ENCODE measurements around the gene PTS. TPM values are rescaled to one million over a fixed set of nuclear protein-coding genes. Genes with fewer than 3 reads are reported as not detected.
A peak's percentile ranks its signal among the peaks of the same experiment; 100 is the strongest.

The PTS gene
- polyA plus RNA-seq, 1 experiment: 21.3 TPM

DNA sequence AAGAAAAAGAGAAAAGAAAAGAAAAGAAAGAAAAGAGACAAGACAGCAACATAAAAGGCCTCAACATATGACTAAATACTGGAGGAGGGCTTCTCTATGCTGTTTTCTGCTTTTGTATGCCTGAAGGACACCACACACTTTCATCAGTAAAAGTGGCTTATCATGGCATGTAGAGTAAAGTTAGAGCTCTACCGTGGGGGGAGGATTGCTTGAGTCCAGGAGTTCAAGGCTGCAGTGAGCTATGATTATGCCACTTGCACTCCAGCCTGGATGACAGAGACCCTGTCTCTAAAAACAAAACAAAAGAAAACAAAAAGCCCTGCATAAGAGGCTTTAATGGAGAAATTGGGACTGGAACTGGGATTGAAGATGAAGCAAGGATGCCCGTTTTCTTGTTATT is 5.7 kb downstream of the PTS start:
- Histone ChIP-seq H3K27me3 (ENCODE audit: control insufficient read depth, insufficient read depth, low read length) (no peaks in the 10 kb centered on the region), H3K4me3 (ENCODE audit: low read depth, low read length) (no peak overlapping the region), H3K36me3 (ENCODE audit: control insufficient read depth, insufficient read depth, low read length) (peaks cover 8% of the 10 kb centered on the region)
- ChIA-PET CTCF (interaction anchor here (20.9 kb wide), 1 partner anchor 48 kb away, joined by 560 read pairs; no protein-coding TSS in a partner anchor), POLR2A (no interaction called here)
- TF ChIP-seq, protein P1, sequence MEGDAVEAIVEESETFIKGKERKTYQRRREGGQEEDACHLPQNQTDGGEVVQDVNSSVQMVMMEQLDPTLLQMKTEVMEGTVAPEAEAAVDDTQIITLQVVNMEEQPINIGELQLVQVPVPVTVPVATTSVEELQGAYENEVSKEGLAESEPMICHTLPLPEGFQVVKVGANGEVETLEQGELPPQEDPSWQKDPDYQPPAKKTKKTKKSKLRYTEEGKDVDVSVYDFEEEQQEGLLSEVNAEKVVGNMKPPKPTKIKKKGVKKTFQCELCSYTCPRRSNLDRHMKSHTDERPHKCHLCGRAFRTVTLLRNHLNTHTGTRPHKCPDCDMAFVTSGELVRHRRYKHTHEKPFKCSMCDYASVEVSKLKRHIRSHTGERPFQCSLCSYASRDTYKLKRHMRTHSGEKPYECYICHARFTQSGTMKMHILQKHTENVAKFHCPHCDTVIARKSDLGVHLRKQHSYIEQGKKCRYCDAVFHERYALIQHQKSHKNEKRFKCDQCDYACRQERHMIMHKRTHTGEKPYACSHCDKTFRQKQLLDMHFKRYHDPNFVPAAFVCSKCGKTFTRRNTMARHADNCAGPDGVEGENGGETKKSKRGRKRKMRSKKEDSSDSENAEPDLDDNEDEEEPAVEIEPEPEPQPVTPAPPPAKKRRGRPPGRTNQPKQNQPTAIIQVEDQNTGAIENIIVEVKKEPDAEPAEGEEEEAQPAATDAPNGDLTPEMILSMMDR (IDR thresholded peaks at IDR 0.05; ENCODE audit: insufficient read depth, low read depth, low read length): no peak
- no peak for DNase-seq (ENCODE audit: low read depth)

DNA sequence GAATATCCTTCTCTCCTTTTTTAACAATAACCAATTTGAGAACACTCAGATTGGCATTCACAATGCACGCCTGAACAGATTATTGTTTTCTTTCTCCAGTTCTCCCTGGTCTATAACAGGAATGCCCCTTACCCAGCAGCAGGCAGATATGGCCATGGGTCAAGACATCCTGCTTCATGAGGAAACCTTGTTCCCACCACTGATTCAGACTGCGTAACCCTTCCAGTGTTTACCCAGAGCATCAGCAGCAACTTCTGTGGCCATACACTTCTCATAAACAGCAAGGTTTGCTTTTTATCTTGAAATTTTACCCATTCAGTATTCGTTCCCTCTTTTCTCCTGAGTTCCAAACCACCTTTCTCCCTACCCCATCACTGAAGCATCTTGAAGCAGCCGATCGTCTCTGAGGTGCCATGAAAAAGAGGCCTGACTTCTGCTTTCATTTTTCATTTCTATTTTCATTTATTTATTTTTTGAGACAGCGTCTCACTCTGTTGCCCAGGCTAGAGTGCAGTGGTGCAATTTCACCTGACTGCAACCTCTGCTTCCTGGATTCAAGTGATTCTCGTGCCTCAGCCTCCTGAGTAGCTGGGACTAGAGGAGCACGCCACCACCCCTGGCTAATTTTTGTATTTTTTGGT is 9.6 kb downstream of the PTS start:
- POLR2A ChIA-PET: no interaction called here

DNA sequence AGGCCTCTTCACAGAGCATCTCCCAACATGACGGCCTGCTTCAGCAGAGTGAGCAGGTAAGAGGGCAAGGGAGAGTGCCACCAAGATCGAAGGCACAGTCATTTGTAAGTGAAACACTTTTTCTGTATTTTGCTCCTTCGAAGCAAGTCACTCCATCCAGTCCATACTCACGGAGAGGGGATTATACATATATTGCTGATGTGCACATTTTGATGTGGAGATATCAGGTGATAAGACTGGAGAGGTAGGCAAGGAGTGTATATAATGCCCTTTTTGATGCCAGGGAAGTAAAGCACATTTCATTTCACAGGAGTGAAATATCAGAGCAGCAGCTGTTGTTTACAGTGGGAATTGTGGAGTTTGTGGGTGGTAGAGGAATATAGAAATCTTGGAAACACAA is 11.2 kb downstream of the PTS start:
- TF ChIP-seq, protein P1 (IDR thresholded peaks at IDR 0.05; ENCODE audit: insufficient read depth, low read depth, low read length): no peak
- POLR2A ChIA-PET: no interaction called here
- DNase-seq (ENCODE audit: low read depth): no peak
- H3K36me3 ChIP-seq (ENCODE audit: control insufficient read depth, insufficient read depth, low read length): peaks cover 9% of the 10 kb centered on the region
- no peak overlapping the region for H3K4me3 ChIP-seq (ENCODE audit: low read depth, low read length)
- CTCF ChIA-PET: interaction anchor here (1.2 to 1.5 kb wide), 4 partner anchors 39 to 306 kb away, joined by 3 to 8 read pairs (median 4); no protein-coding TSS in a partner anchor
- no peaks in the 10 kb centered on the region for H3K27me3 ChIP-seq (ENCODE audit: control insufficient read depth, insufficient read depth, low read length)

More for the DNA sequence above, 9.6 kb downstream of the PTS start:
- Histone ChIP-seq H3K4me3 (ENCODE audit: low read depth, low read length) (no peak overlapping the region), H3K27me3 (ENCODE audit: control insufficient read depth, insufficient read depth, low read length) (no peaks in the 10 kb centered on the region), H3K36me3 (ENCODE audit: control insufficient read depth, insufficient read depth, low read length) (peaks cover 11% of the 10 kb centered on the region)
- no peak for DNase-seq (ENCODE audit: low read depth)
- CTCF ChIA-PET: interaction anchor here (1.2 kb wide), 1 partner anchor 44 kb away, joined by 5 read pairs; no protein-coding TSS in a partner anchor
- TF ChIP-seq, protein P1 (IDR thresholded peaks at IDR 0.05; ENCODE audit: insufficient read depth, low read depth, low read length): no peak

DNA sequence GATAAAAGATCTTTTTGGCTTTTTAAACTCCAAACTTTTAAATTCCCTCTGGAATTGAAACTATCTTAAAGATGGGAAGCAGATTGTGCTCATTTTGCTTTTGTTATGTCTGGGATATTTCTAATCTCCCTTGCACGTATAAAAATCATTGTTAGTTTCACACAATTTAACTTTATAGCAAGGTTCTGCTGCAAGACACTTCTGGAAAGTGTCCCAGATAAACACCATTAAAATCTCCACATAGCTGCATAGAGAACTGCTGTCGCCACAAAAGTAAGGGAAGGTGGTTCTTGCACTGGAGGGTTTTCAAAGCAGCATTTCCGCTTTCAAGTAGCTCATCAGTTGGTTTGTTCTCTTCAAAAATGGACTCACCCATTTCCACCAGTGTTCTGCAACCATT is 11.8 kb downstream of the PTS start:
- H3K4me3 ChIP-seq (ENCODE audit: low read depth, low read length): no peak overlapping the region
- ChIA-PET POLR2A (no interaction called here), CTCF (interaction anchor here (1.3 to 1.5 kb wide), 2 partner anchors 38 to 42 kb away, joined by 4 to 8 read pairs; no protein-coding TSS in a partner anchor)
- no peaks in the 10 kb centered on the region for H3K27me3 ChIP-seq (ENCODE audit: control insufficient read depth, insufficient read depth, low read length)
- TF ChIP-seq, protein P1 (IDR thresholded peaks at IDR 0.05; ENCODE audit: insufficient read depth, low read depth, low read length): no peak
- DNase-seq (ENCODE audit: low read depth): no peak
- H3K36me3 ChIP-seq (ENCODE audit: control insufficient read depth, insufficient read depth, low read length): peaks cover 9% of the 10 kb centered on the region

DNA sequence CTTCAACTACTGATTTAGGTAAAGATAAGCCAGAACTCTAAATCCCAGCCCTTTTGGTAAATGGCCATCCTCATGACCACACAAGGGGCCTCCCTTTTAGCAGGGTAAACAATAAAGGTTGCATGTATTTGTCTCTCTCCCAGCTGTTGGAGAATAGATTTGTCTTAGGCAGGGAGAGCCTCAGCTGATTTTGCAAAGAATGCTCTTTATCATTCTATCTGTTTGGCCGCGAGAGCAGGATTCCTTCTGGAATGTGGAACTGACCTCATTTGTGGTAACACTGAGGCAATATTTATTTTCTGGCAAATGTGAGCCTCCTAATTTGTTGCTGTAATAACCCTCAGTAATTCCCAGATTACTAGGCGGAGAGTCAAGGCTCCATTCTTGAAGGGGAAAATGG is 15.3 kb downstream of the PTS start:
- POLR2A ChIA-PET: interaction anchor here (1.0 kb wide), 1 partner anchor 10 kb away, joined by 4 read pairs; no protein-coding TSS in a partner anchor
- DNase-seq (ENCODE audit: low read depth): peak; percentile 84
- CTCF ChIA-PET: interaction anchor here (2.4 kb wide), 1 partner anchor 38 kb away, joined by 13 read pairs; no protein-coding TSS in a partner anchor
- TF ChIP-seq, protein P1 (IDR thresholded peaks at IDR 0.05; ENCODE audit: insufficient read depth, low read depth, low read length): no peak
- Histone ChIP-seq H3K4me3 (ENCODE audit: low read depth, low read length) (no peak overlapping the region), H3K36me3 (ENCODE audit: control insufficient read depth, insufficient read depth, low read length) (peaks cover 5% of the 10 kb centered on the region), H3K27me3 (ENCODE audit: control insufficient read depth, insufficient read depth, low read length) (no peaks in the 10 kb centered on the region)
